ENCODE data around the gene DDX27.

Gene DDX27

DNA sequence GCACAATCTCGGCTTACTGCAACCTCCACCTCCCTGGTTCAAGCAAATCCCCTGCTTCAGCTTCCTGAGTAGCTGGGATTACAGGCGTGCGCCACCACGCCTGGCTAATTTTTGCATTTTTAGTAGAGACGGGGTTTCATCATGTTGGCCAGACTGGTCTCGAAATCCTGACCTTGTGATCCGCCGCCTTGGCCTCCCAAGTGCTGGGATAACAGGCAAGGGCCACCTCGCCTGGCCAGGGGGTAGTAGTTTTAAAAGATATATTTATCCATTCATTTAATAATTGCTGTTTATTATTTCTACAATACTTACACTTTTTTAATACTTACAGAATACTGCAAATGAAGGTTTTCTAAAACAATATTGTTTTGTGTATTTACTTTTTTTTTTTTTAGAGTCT is 15.5 kb upstream of the DDX27 start:
- DNase-seq: no peak

DNA sequence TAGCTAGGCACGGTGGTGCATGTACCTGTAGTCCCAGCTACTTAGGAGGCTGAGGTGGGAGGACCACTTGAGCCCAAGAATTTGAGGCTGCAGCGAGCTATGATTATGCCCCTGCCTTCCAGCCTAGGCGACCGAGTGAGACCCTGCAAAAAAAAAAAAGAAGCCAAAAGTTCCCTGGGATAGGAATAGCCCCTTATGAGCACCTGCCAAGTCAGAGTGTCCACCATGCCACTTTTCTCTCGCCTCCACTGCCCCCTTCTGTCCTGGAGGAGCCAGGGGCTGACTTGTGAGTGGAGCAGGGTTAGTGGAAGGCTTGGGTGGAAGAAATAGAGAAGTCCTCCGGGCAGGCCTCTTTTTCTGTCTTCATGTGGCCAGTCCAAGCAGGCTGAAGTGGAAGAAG is 12.1 kb upstream of the DDX27 start:
- no peak for DNase-seq

DNA sequence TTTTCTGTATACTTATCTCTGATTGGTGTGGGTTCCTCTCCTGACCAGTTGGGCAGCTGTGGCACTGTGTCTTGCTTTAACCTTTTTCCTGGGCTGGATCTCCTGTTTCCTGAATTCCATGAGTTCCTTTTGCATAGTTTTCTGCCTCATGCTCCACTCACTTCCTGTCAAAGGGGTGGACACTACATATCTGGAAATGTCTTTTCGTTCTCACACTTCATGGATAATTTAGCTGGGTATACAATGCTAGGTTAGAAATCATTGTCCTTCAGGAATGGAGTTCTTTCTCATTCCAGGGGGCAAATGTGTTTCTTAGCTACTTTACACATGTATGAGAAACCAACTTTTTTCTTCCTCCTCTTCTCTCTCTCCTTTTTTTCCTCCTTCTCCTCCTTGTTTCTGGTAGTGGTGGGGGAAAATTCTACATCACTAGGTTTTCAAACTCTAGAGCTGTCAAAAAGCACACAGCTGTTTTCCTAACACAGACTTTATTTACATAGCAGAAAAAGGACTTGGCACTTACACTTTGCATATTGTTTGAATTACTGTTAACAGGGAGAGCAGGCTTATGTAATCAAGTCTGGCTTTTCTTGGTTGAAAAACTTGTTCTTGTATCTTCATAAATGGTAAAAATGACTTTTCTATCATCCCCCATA is 9.0 kb upstream of the DDX27 start:
- DNase-seq: no peak

DNA sequence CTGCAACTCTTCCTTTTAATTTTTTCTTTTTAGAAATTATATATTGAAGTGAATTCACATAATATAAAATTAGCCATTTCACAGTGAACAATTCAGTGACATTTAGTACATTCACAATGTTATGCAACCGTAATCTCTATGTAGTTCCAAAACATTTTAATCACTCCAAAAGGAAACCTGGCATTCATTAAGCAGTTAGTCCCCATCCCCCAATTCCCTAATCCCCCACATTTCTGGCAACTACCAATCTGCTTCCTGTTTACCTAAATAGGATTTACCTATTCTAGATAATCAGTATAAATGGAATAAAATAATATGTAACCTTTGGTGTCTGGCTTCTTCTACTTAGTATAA is 8.5 kb upstream of the DDX27 start:
- DNase-seq: no peak

DNA sequence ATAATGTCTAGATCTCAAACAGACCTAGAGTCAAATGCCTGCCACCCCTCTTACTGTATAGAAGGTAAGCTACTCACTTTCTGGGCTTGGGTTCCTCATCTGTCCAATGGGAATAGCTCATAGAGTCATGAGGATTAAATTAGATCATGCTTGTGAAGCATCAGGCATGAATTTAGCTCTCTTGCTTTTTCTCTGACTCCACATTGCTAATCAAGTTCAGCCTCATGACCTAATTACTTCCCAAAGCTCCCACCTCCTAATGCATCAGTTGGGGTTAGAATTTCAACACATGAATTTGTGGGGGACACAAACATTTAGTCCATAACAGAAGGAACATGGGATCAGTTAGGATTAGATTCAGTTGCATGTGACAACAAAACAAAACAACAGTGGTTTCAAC is 4.6 kb upstream of the DDX27 start:
- DNase-seq: no peak

DNA sequence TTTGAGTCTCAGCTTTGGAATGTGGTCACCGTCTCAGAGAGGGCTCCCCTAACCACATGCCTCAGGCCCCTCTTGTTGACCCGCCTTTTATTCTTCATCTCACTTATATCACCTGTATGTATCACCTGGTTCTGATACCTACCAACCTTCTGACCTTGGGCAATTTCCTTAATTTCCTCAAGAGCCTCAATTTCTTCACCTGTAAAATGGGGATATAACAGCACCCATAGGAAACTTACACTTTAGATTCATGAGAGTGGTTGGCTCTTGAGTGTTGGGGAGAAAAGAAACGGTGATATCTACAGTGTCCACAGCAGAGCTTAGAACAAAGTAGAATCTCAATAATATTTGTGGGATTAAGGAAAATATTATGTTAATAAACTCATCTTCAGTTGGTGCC is 4.0 kb upstream of the DDX27 start:
- DNase-seq: no peak

DNA sequence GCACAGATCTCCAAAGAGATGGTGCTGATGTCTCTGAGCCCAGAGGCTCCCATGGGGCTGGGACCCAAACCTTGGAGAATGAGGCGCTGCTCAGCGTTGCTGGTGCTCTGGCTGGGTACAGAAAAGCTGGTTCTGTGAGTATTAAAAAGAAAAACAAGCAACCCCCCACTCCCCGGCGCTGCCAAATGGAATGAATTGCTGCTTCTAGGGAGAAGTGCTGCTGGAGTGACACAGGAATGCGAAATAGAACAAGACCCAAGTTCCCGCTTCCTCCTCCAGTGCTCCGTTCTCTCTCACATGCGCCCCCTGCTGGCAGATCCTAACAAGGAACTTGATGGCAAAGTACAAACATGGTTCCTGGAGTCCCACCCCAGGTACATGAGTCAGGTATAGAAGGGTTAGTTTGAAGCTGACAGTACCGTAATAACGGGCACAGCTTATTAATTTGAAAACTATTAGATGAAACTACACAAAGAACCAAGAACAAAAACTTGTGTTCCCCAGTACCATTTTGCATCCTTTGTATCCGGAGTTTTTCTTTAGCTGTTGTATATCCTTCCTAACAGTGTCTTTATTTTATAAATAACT is 2.1 kb upstream of the DDX27 start:
- peak in 55 of 56 donors; percentile 46 to 97 (median 80) for DNase-seq

DNA sequence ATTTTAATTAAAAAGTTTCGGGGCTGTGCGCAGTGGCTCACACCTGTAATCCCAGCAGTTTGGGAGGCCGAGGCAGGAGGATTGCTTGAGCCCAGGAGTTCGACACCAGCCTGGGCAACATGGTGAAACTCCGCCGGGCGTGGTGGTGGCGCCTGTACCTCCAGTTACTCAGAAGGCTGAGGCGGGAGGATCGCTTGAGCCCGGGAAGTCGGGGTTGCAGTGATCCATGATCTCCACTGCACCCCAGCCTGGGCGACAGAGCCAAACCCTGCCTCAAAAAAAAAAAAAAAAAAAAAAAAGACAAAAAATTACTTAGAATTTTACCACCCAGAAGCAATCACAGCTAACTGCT is 501 bp upstream of the DDX27 start:
- peak in 9 of 56 donors; percentile 3 to 28 (median 10) for DNase-seq

DNA sequence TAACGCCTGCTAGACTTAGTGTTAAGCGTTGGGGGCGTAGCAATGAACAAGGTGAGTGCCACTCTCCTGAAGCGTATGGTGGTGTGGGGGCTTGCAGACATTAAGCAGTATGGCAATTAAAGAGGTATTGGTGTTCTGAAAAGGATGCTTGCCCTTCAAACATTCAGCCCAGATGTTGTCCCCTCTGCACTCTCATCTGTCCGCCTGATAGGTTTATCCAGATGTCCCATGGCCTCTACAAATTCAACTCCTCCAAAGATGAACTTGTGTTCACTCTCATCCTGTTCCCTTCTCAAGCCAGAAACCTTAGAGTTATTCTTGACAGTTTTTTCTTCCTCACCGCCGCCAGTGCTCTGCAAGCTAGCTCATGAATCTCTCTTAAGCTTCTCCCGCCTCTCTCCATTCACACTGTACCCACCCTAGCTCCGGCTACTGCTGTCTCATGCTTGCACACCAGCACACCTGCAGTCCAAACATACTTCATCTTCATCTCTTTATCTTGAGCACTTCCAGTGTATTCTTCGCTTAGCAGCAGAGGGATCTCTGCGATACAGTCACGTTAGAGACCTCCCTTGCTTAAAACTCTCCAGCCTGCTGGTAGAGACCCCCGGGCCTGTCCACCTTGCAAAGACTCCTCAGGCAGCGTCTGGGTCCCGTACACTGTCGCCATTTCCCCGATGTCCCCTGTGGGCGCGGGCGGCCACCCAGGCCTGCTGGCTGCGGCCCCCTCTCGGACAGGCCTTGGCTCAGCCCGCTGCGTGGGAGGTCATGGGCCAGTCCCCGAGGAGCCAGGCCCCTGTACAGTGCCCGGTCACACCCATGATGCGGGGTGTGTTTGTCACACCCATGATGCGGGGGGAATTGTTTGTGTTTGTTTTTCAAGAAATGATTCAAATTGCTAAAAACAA is 962 bp downstream of the DDX27 start:
- no peak for DNase-seq

DNA sequence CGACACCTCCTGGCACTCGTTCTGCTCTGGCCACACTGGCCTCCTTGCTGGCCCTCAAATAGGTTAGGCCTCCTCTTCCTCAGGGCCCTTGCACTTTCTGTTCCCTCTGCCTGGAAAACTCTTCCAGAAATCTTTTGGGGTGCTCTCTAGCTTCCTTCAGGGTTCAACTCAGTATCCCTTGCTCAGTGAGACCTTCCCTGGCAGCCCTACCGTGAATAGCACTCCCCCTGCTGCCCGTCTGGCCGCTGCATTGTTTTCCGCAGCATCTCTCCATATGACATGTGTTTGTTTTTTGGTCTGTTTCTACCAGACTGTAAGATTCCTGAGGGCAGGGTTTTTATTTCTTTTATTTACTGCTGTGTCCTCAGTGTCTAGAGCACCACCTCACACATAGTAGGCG is 6.7 kb downstream of the DDX27 start:
- DNase-seq: no peak

DNA sequence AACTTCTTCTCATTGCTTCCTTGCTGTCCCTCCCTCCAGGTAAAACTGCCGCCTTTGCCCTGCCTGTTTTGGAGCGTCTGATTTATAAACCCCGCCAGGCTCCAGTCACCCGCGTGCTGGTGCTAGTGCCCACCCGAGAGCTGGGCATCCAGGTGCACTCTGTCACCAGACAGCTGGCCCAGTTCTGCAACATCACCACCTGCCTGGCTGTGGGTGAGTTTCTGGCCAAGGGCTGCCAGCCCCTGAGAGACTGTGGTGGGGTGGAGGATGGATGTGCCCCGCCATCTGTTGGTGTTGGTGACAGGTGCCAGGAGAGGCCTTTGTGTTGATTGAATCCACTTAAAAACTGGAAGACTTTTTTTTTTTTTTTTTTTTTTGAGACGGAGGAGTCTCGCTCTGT is 9.5 kb downstream of the DDX27 start:
- no peak for DNase-seq

DNA sequence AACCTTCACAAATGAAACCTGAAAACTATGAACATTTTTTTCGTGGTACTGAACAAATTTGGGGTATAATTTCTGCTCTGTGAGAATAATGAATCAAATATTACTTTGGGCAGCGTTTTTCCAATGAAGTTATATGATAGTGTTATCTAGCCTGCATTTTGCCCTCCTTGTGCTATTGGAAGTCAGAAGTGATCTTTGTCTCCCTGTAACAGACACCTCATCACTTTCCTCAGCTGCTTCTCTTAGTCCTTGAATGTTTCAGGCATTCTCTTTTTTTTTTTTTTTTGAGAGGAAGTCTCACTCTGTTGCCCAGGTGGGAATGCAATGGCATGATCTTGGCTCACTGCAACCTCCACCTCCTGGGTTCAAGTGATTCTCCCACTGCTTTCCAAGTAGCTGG is 10.2 kb downstream of the DDX27 start:
- DNase-seq: no peak

DNA sequence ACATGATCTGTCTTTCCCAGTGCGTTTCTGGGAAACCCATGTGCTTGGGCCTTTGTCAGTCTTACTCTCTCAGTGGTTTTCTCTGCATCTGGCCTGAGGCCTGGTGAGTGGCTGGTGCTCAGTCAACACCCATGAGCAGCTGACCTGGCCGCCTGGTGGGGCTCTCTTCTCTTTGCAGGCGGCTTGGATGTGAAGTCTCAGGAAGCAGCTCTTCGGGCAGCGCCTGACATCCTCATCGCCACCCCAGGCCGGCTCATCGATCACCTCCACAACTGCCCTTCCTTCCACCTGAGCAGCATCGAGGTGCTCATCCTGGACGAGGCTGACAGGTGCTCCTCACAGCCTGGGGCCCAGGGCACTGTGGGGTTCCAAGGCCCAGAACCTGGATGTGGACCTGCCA is 10.8 kb downstream of the DDX27 start:
- no peak for DNase-seq

DNA sequence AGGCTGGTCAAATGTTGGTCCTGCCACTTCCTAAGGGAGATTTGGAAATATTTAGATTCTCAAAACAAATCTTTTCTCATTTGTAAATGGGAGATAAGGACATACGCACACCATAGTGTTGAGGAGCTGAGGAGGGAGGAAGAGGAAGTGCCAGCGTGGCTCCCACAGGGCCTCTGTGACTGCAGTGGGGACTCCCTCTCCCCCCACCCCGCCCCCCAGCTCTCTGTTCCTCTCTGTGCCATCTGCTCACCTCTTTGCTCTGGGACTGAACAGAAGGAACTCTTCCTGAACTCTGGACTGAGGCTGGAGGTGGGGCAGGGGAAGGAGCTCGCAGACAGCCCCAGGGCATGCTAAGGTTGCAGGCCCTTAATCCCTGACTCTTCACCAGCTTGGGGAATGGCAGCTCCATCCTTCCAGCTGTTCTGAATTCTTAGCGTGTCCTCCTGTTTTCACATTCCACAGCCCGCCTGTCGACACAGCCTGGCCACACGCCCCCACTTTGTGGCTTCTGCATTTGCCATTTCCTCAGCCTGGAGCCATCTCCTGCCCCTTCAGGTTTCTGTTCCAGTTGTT is 11.4 kb downstream of the DDX27 start:
- DNase-seq: peak in 14 of 56 donors; percentile 2 to 45 (median 8)

DNA sequence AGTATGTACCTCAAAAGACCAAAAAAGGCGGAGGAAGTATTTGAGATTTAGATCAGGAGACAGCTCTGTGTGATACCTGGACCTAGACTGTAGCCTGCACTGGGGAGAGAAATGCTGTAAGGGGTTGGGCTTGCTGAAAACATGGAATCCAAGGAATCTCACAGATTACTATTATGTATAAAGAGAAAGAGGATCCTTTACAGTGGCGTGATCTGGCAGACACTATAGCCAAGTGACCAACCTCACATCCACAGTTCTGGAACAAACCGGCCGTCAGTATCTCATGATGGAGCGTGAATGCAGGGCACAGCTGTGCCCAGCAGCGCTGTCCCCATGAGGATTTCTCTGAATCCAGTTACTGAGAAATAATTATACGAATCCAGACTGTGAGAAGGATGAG is 12.3 kb downstream of the DDX27 start:
- no peak for DNase-seq

DNA sequence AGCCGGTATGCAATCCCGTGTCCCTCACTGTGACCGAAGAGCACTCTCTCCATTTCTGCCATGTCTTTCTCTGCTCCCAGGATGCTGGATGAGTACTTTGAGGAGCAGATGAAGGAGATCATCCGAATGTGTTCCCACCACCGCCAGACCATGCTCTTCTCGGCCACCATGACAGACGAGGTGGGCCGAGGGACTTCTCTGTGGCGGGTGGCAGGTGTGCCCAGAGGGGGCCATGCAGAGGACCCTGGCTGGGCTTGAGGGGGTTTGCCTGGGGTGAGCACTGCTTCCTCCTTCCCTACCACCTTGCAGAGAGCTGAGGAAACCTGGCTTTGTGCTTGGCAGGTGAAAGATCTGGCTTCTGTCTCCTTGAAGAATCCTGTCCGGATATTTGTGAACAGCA is 14.0 kb downstream of the DDX27 start:
- no peak for DNase-seq

DNA sequence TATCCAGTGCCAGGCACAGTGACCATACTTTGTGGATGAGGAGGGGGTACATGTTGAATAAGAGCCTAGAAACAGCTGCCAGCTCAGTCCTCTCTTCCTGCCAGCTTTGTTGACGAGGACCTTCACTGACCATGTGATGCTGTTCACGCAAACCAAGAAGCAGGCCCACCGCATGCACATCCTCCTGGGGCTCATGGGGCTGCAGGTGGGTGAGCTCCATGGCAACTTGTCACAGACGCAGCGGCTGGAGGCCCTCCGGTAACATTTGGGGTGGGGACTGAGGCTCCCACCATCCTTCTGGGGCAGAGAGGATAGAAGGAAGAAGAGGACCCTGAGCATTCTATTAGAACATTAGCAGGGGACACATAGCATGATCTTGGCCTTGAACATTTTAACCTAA is 15.6 kb downstream of the DDX27 start:
- DNase-seq: no peak

DNA sequence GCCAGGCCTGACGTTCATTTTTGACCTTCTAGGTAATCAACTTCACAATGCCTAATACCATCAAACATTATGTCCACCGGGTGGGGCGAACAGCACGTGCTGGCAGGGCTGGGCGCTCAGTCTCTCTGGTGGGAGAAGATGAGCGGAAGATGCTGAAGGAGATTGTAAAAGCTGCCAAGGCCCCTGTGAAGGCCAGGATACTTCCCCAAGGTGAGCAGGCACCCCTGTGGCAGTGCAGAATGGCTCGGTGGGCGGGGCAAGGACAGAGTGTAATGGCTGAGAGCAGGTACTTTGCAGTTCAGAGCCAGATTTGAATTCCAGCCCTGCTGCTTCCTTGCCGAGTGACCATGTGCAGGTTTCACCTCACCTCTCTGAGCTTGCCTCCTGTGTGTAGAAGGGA is 17.1 kb downstream of the DDX27 start:
- DNase-seq: no peak

DNA sequence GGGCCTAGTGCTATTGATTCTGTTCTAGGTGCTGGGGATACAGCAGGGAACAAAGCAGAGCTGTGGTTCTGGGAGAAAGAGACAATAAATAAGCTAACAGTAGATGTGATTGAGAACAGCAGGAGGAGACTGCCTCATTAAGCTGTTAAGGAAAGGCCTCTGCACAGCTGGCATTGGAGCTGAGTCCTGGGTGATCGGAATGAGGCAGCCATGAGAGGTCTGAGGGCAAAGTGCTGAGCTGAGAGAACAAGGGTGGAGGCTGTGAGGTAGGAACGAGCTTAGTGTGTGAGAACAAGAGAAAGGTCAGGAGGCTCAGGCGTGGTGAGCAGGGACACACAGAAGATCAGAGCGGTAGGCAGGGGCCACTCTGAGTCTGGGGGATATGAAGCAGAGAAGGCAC is 18.3 kb downstream of the DDX27 start:
- no peak for DNase-seq

DNA sequence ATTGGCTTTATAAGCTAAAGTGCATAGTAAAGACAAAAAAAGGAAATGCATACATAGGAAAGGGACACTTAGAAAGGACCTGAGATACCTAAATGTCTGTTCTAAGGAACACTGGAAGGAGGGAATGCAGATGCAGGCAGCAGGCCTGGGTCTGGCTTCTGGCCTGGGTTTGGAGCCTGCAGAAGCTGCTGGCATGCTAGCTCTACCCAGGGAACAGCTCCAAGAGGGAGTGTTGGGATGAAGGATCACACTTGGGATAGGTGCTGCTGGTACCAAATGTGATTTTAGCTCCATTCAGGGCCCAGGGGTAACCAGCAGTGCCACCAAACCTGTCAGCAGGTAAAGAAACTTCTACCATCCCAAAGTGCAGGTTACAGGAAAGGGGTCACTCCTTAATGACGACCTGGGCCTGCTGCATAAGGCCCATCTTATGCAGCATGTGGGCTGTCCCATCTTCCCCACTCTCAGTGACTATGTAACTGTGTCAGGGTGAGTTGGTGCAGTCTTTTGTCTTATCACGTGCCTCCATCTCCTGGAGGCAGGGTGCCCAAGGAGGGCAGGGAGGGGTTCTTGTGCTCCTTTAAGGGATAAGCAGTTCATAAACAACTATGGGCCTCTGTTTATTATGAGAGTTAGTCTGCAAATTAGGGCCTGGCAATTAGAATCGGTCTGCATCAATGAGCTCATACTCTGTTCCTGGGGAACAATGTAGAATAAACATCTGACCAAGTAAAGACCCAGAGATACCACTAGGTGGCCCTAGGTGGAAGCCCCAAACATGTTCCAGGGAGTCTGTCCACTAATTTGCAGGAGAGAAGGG is 26.9 kb downstream of the DDX27 start:
- peak in 27 of 56 donors; percentile 4 to 54 (median 21) for DNase-seq

DNA sequence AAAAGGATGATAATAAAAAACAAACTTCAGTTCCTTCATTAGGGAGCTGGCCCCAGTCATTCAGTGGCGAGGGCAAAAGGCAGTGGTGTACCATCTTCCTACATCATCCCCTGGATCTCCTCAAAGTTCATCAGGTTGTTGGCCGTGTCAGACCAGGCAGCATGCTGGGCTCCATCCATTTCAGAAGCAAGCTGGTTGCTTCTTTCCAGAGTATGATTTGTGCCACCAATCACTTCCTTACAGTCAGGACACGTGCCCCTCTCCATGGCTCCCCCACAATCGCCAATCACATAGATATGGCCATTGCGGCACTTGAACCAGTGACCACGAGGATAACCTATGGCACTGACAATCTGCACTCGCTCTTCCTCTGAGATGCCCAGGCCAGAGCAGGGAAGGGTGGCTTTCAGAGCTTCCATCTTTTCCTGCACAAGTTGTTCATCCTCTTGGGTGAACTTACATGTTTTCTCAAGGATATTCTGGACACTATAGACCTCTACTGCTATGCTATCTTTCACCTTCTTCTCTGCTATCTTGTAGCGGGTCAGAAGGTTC is 28.0 kb downstream of the DDX27 start:
- DNase-seq: no peak
